Heart left ventricle (tissue), 16 donors: Measurements from ENCODE around the gene TMEM205. TPM values are rescaled to one million over a fixed set of nuclear protein-coding genes. Genes with fewer than 3 reads are reported as not detected.

Experiments used
- ATAC-seq, 4 donors: fragments of 200-7000 bp; cut with Tn5 transposase; one replicate each; pipeline ENCODE4 v1.9.1; 2020 to 2022; ENCODE audit warnings: moderate library complexity in 4 of 4, mild to moderate bottlenecking in 3 of 4, moderate number of reproducible peaks in 1 of 4
- DNase-seq, 5 donors: peaks; one replicate each; pipeline ENCODE4 v3.0.0-alpha.2; 2020
- H3K27ac ChIP-seq, 12 donors: fragments of 200-600 bp; sonication (generic) in 4 of 12; one replicate each; pipeline versions ENCODE4 v1.5.0 to v1.8.0; 2016 to 2022; ENCODE audit warnings: mild to moderate bottlenecking in 2 of 12
- H3K27me3 ChIP-seq, 9 donors: fragments of 200-600 bp; sonication (generic) in 2 of 9; one replicate each; pipeline versions ENCODE4 v1.5.1 to v1.8.0; 2016 to 2022; ENCODE audit warnings: mild to moderate bottlenecking in 3 of 9
- H3K36me3 ChIP-seq, 9 donors: fragments of 200-600 bp; sonication (generic) in 2 of 9; one replicate each; pipeline versions ENCODE4 v1.5.0 to v1.8.0; 2018 to 2022; ENCODE audit warnings: mild to moderate bottlenecking in 2 of 9
- H3K4me1 ChIP-seq, 12 donors: fragments of 200-600 bp; sonication (generic) in 4 of 12; one replicate each; pipeline versions ENCODE4 v1.5.0 to v1.8.0; 2016 to 2022; ENCODE audit warnings: mild to moderate bottlenecking in 3 of 12
- H3K4me3 ChIP-seq, 12 donors: fragments of 200-600 bp; sonication (generic) in 4 of 12; one replicate each; pipeline versions ENCODE4 v1.5.0 to v1.8.0; 2017 to 2022; ENCODE audit warnings: mild to moderate bottlenecking in 9 of 12, moderate library complexity in 4 of 12
- H3K9me3 ChIP-seq, 12 donors: fragments of 200-600 bp; sonication (generic) in 4 of 12; one replicate each; pipeline versions ENCODE4 v1.5.0 to v1.8.0; 2016 to 2022; ENCODE audit warnings: mild to moderate bottlenecking in 1 of 12
- POLR2A ChIP-seq, 2 donors: fragments of 450-650 bp; IDR thresholded peaks; one replicate each; pipeline ENCODE4 v1.6.1; 2017; ENCODE audit warnings: antibody characterized with exemption in 2 of 2, mild to moderate bottlenecking in 2 of 2, moderate library complexity in 2 of 2
- WGBS, 4 donors: extraction: QIAGEN DNeasy Blood & Tissue Kit in 2 of 4; methylation state at CpG; one replicate each; pipeline versions ENCODE4 v1.1.5 to v1.1.7; 2013 to 2018; 5-methylcytosine and 5-hydroxymethylcytosine counted together
- intact Hi-C, 10 donors: fragments of 100-400 bp; cut with DNase I; formaldehyde crosslinking; loops; one replicate each; pipeline versions ENCODE4 v1.11.1 to v1.14.2; 2022
- polyA plus RNA-seq, 2 donors: library from polyadenylated mRNA; stranded (reverse); fragments of 200-250 nt; gene quantifications; one replicate each; pipeline ENCODE4 v1.2.3, GENCODE V29; 2013
- total RNA-seq, 9 donors: library from RNA; depleted of rRNA in 2 of 9; stranded (reverse); fragments of >200 nt in 2 of 9; fragmentation: NEBNext Ultra II Directional in 3 of 9; extraction: Animal tissue kit (Norgen Biotek cat#: 25700) in 3 of 9; gene quantifications; one replicate each; pipeline versions ENCODE4 v1.1.0 to v1.2.4, GENCODE V29; 2016 to 2023
- TF ChIP-seq, protein P1 (sequence below), 12 donors: fragments of 200-600 bp; sonication (generic) in 4 of 12; IDR thresholded peaks; one replicate each; pipeline versions ENCODE4 v1.5.0 to v1.8.0; 2018 to 2022; ENCODE audit warnings: antibody characterized with exemption in 12 of 12, mild to moderate bottlenecking in 5 of 12
- donor health status: ischemic (EF 13 %, LVEDD 7.1; RV severe dilation, severe dysfunction).
- donor health status: healthy with polysubstance abuse.
- donor health status: DM: no; HTN: yes; CAD: no.
- donor health status: DM: no; HTN: no; CAD: no.
- donor health status: ischemic (EF 25% LVEDD 6.9; RV normal size, moderate dysfunction).
- donor health status: ischemic (EF 25% LVEDD 5.7; RV mildly dilated, moderate dysfunction).
- donor health status: healthy.
- donor health status: DM: yes; HTN: yes; CAD: no.
- donor health status: ischemic (EF 35%, LVEDD 5.7; RV mildly dilated, moderate dysfunction).
- donor health status: nonischemic (EF 11% LVEDD 7.7; RV severe dilation, severe dysfunction).
- donor health status: DM: yes; HTN: yes; CAD: no.
- donor health status: PGD.
- donor health status: ischemic (EF 29% LVEDD 5.4; RV normal size, mild dysfunction).
- donor health status: nonischemic (EF 23%, LVEDD 6.1; RV moderate dilation, normal function).

The TMEM205 gene
- total and polyA plus RNA-seq, 11 donors = 68.3 to 372 (median 90.6) TPM

- no peaks in the 10 kb centered on the region for H3K27me3 ChIP-seq
- no peak for TF ChIP-seq POLR2A (IDR thresholded peaks at IDR 0.05)
- TF ChIP-seq, protein P1, sequence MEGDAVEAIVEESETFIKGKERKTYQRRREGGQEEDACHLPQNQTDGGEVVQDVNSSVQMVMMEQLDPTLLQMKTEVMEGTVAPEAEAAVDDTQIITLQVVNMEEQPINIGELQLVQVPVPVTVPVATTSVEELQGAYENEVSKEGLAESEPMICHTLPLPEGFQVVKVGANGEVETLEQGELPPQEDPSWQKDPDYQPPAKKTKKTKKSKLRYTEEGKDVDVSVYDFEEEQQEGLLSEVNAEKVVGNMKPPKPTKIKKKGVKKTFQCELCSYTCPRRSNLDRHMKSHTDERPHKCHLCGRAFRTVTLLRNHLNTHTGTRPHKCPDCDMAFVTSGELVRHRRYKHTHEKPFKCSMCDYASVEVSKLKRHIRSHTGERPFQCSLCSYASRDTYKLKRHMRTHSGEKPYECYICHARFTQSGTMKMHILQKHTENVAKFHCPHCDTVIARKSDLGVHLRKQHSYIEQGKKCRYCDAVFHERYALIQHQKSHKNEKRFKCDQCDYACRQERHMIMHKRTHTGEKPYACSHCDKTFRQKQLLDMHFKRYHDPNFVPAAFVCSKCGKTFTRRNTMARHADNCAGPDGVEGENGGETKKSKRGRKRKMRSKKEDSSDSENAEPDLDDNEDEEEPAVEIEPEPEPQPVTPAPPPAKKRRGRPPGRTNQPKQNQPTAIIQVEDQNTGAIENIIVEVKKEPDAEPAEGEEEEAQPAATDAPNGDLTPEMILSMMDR (IDR thresholded peaks at IDR 0.05) = no peak
- H3K27ac ChIP-seq = no peak overlapping the region
- intact Hi-C loops = loop anchor here (2.0 to 10.0 kb wide), 8 partner anchors 42 to 290 kb away; partner anchors contain the start of genes SWSAP1 (in 6 of the 10), ELAVL3 (in 3 of the 10), RAB3D (in 2 of the 10) and EPOR (in 1 of the 10)
- H3K9me3 ChIP-seq = no peaks in the 10 kb centered on the region
- 85 to 91% (median 88%) methylated on average over 3 to 4 of the region's 4 CpGs for WGBS, 4 donors
- no peaks in the 10 kb centered on the region for H3K36me3 ChIP-seq
- ATAC-seq = no peak
- no peak for DNase-seq
- peaks cover 0 to 32% (median 6%) of the 10 kb centered on the region in 12 donors for H3K4me1 ChIP-seq
- no peak overlapping the region for H3K4me3 ChIP-seq
Measured at GRCh38 chr19:11295180-11295579, 50.9 kb downstream of the TMEM205 start.

DNA sequence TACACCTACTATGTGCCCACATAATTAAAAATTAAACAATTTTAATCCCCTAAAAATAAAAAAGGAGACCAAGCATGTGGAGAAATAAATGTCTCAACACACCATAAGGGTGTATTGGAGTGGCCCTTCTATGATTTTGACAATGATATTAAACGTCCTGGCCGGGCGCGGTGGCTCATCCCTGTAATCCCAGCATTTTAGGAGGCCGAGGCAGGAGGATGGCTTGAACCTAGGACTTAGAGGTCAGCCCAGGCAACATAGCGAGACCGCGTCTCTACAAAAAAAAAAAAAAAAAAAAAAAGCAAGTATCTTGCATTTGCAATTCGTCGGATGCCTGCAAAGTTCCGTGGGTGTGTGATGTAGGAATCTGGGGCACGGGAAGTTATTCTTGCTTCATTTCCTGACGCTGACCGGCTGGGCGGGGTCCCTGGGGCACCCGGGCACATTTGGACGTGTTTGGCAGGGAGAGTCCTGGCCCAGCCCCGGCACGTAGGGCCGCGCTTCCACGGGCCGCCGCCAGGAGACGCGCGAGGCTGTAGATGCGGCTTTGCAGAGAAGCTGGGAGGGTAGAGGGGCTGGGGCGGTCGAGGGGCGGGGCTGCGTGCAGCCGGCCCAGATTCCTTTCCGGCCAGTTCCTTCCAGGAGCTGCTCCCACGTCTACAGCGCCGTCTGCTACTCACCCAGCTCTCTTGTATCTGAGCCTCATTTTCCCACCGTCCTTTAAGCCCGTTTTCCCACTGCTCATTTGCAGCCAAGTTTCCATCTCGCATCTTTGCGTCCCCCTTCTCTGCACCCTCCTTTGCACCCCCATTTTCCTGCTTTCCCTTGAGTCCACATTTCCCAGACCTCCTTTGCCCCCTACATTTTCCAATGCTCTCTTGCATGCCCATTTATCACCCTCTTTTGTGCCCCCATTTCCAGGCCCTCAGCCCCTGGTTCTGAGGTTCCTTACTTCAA is 52.4 kb downstream of the TMEM205 start:
- intact Hi-C loops = loop anchor here (1.0 to 10.0 kb wide), 14 partner anchors 46 to 294 kb away; partner anchors contain the start of genes ELAVL3 (in 6 of the 10), SWSAP1 (in 6 of the 10), CCDC159 (in 1 of the 10) and ODAD3 (in 1 of the 10)
- TF ChIP-seq, protein P1 (IDR thresholded peaks at IDR 0.05) = peak; percentile 95 to 100 (median 98)
- TF ChIP-seq POLR2A (IDR thresholded peaks at IDR 0.05) = peak in 1 of 2 donors; percentile 23
- Histone ChIP-seq H3K27ac (peak overlapping the region in 11 of 12 donors; percentile 5 to 74 (median 52)), H3K9me3 (no peaks in the 10 kb centered on the region), H3K4me1 (peaks cover 0 to 32% (median 6%) of the 10 kb centered on the region in 12 donors), H3K27me3 (no peaks in the 10 kb centered on the region), H3K36me3 (no peaks in the 10 kb centered on the region), H3K4me3 (peak overlapping the region in 10 of 12 donors; percentile 9 to 43 (median 18))
- DNase-seq = peak; percentile 92 to 98 (median 96)
- 6 to 9% (median 7%) methylated on average over 30 to 41 of the region's 41 CpGs for WGBS, 4 donors
- peak; percentile 88 to 99 (median 98) for ATAC-seq

Other genes starting within 250 kb of the TMEM205 start
- gene SPC24, start 190.5 kb downstream of the TMEM205 start, total RNA-seq = 10 to 100 TPM in 1 of 9 donors, 1 to 10 TPM in 8; 1.7 to 10.7 (median 5.2) TPM
- 1 to 10 TPM; 1.4 to 3.0 TPM for gene SPC24, start 190.5 kb downstream of the TMEM205 start, polyA plus RNA-seq
- 1,000 to 10,000 TPM in 1 of 9 donors, 100 to 1,000 TPM in 8; 232 to 1,831 (median 296) TPM for gene KANK2, start 148.7 kb downstream of the TMEM205 start, total RNA-seq
- 100 to 1,000 TPM; 275 to 281 TPM for gene KANK2, start 148.7 kb downstream of the TMEM205 start, polyA plus RNA-seq
- gene ANGPTL8, start 106.6 kb downstream of the TMEM205 start, total RNA-seq = 1 to 10 TPM in 1 of 9 donors, not detected in 8; 6.3 TPM
- 10 to 100 TPM in 1 of 2 donors, under 1 TPM in 1; 0.61 to 10.2 TPM for gene ANGPTL8, start 106.6 kb downstream of the TMEM205 start, polyA plus RNA-seq
- gene DOCK6, start 83.7 kb downstream of the TMEM205 start, total RNA-seq = 10 to 100 TPM; 21.6 to 57.8 (median 39.5) TPM
- 10 to 100 TPM; 25.6 to 36.0 TPM for gene DOCK6, start 83.7 kb downstream of the TMEM205 start, polyA plus RNA-seq
- gene TSPAN16, start 50.1 kb downstream of the TMEM205 start, total RNA-seq = not detected
- gene TSPAN16, start 50.1 kb downstream of the TMEM205 start, polyA plus RNA-seq = not detected
- 10 to 100 TPM in 3 of 9 donors, 1 to 10 TPM in 6; 5.4 to 15.1 (median 7.4) TPM for gene RAB3D, start 6.6 kb downstream of the TMEM205 start, total RNA-seq
- gene RAB3D, start 6.6 kb downstream of the TMEM205 start, polyA plus RNA-seq = 1 to 10 TPM; 2.5 to 3.9 TPM
- gene CCDC159, start 251 bp upstream of the TMEM205 start, total RNA-seq = 10 to 100 TPM; 13.6 to 26.2 (median 21.9) TPM
- 10 to 100 TPM; 11.5 to 34.9 TPM for gene CCDC159, start 251 bp upstream of the TMEM205 start, polyA plus RNA-seq
- gene PLPPR2, start 9.2 kb upstream of the TMEM205 start, total RNA-seq = 10 to 100 TPM in 6 of 9 donors, 1 to 10 TPM in 3; 4.5 to 24.8 (median 12.5) TPM
- 10 to 100 TPM in 1 of 2 donors, 1 to 10 TPM in 1; 8.0 to 10.5 TPM for gene PLPPR2, start 9.2 kb upstream of the TMEM205 start, polyA plus RNA-seq
- 1 to 10 TPM in 7 of 9 donors, under 1 TPM in 2; 0.67 to 1.9 (median 1.5) TPM for gene SWSAP1, start 28.4 kb upstream of the TMEM205 start, total RNA-seq
- gene SWSAP1, start 28.4 kb upstream of the TMEM205 start, polyA plus RNA-seq = 1 to 10 TPM; 1.9 to 2.1 TPM
- gene EPOR, start 38.0 kb upstream of the TMEM205 start, total RNA-seq = 1 to 10 TPM; 4.6 to 7.8 (median 5.7) TPM
- 1 to 10 TPM; 6.1 TPM for gene EPOR, start 38.0 kb upstream of the TMEM205 start, polyA plus RNA-seq
- 1 to 10 TPM; 2.1 to 5.0 (median 4.0) TPM for gene RGL3, start 73.0 kb upstream of the TMEM205 start, total RNA-seq
- 10 to 100 TPM in 1 of 2 donors, 1 to 10 TPM in 1; 2.2 to 11.3 TPM for gene RGL3, start 73.0 kb upstream of the TMEM205 start, polyA plus RNA-seq
- under 1 TPM in 7 of 9 donors, not detected in 2; 0.18 to 0.69 (median 0.31) TPM for gene ODAD3, start 88.9 kb upstream of the TMEM205 start, total RNA-seq
- gene ODAD3, start 88.9 kb upstream of the TMEM205 start, polyA plus RNA-seq = under 1 TPM; 0.37 to 0.84 TPM
- gene PRKCSH, start 89.4 kb upstream of the TMEM205 start, total RNA-seq = 100 to 1,000 TPM in 6 of 9 donors, 10 to 100 TPM in 3; 69.3 to 210 (median 120) TPM
- gene PRKCSH, start 89.4 kb upstream of the TMEM205 start, polyA plus RNA-seq = 100 to 1,000 TPM in 1 of 2 donors, 10 to 100 TPM in 1; 71.2 to 107 TPM
- under 1 TPM in 8 of 9 donors, not detected in 1; 0.08 to 0.75 (median 0.27) TPM for gene ELAVL3, start 134.8 kb upstream of the TMEM205 start, total RNA-seq
- gene ELAVL3, start 134.8 kb upstream of the TMEM205 start, polyA plus RNA-seq = under 1 TPM; 0.03 to 0.11 TPM
- 1 to 10 TPM; 2.4 to 5.5 (median 3.8) TPM for gene ZNF653, start 159.6 kb upstream of the TMEM205 start, total RNA-seq
- 1 to 10 TPM; 4.0 to 8.9 TPM for gene ZNF653, start 159.6 kb upstream of the TMEM205 start, polyA plus RNA-seq
- 100 to 1,000 TPM in 8 of 9 donors, 10 to 100 TPM in 1; 69.7 to 207 (median 131) TPM for gene ECSIT, start 182.9 kb upstream of the TMEM205 start, total RNA-seq
- gene ECSIT, start 182.9 kb upstream of the TMEM205 start, polyA plus RNA-seq = 100 to 1,000 TPM; 157 to 242 TPM
- gene CNN1, start 192.6 kb upstream of the TMEM205 start, total RNA-seq = 100 to 1,000 TPM in 6 of 9 donors, 10 to 100 TPM in 3; 68.6 to 979 (median 145) TPM
- 100 to 1,000 TPM; 306 to 426 TPM for gene CNN1, start 192.6 kb upstream of the TMEM205 start, polyA plus RNA-seq
- 10 to 100 TPM; 25.0 to 41.5 (median 27.7) TPM for gene ELOF1, start 213.0 kb upstream of the TMEM205 start, total RNA-seq
- 10 to 100 TPM; 47.5 to 70.3 TPM for gene ELOF1, start 213.0 kb upstream of the TMEM205 start, polyA plus RNA-seq
- 10 to 100 TPM in 2 of 9 donors, 1 to 10 TPM in 6, under 1 TPM in 1; 0.56 to 54.1 (median 3.3) TPM for gene ACP5, start 231.4 kb upstream of the TMEM205 start, total RNA-seq
- gene ACP5, start 231.4 kb upstream of the TMEM205 start, polyA plus RNA-seq = 1 to 10 TPM; 1.6 to 1.9 TPM